AG04450 (cell line): ENCODE measurements around the gene NALF2. TPM values are rescaled to one million over a fixed set of nuclear protein-coding genes. Genes with fewer than 3 reads are reported as not detected.

Source experiments
- CTCF ChIA-PET: fragments of 300-600, 350-600 bp; formaldehyde crosslinking; extraction: SDS; loops from one replicate; lab custom pipeline; 2022; ENCODE audit warnings: antibody characterized with exemption, inconsistent platforms; lab: Charles Lee
- POLR2A ChIA-PET: fragments of 350-600 bp; formaldehyde crosslinking; extraction: SDS; loops from one replicate; lab custom pipeline; 2021; ENCODE audit warnings: antibody characterized with exemption, inconsistent platforms; lab: Yijun Ruan, JAX
- DNase-seq: peaks from one replicate; pipeline ENCODE4 v3.0.0-alpha.2; 2011; ENCODE audit warnings: low read depth, low spot score
- H3K27ac ChIP-seq: one replicate; pipeline ENCODE4 v1.5.1; 2012; ENCODE audit warnings: low read depth, low read length, control low read depth
- H3K27me3 ChIP-seq: one replicate; pipeline ENCODE4 v1.6.0; 2012; ENCODE audit warnings: low read length; ENCODE audit not compliant: control insufficient read depth, insufficient read depth
- H3K4me3 ChIP-seq: 2 replicates; pipeline ENCODE4 v1.5.1; 2011; ENCODE audit warnings: mild to moderate bottlenecking, low read depth, low read length, control low read depth
- H3K9me3 ChIP-seq: 2 replicates; pipeline ENCODE4 v1.5.1; 2012; ENCODE audit warnings: low read length; ENCODE audit not compliant: control insufficient read depth, insufficient read depth
- CTCF ChIP-seq: IDR thresholded peaks from 2 replicates; pipeline ENCODE4 v1.5.1; 2011; ENCODE audit warnings: low read depth, low read length, control low read depth, inconsistent platforms
- polyA plus RNA-seq: library from polyadenylated mRNA; depleted of rRNA; stranded (reverse); fragments of >200 nt; gene quantifications from 2 replicates; pipeline ENCODE4 v1.2.3, GENCODE V29; 2011

NALF2 gene
- polyA plus RNA-seq, 1 experiment, result not detected

GRCh38 chrX:69539437-69539836 is 35.3 kb downstream of the NALF2 start:
- no peak overlapping the region for H3K27ac ChIP-seq
- no peak for DNase-seq
- TF ChIP-seq CTCF, result no peak
- no peak overlapping the region for H3K4me3 ChIP-seq
- H3K9me3 ChIP-seq, result no peaks in the 10 kb centered on the region
- ChIA-PET CTCF (interaction anchor here (1.0 to 2.9 kb wide), 2 partner anchors 79 to 558 kb away, joined by 6 to 36 read pairs; no protein-coding TSS in a partner anchor), POLR2A (no interaction called here)
- no peaks in the 10 kb centered on the region for H3K27me3 ChIP-seq

- Histone ChIP-seq H3K9me3 (no peaks in the 10 kb centered on the region; the same call in 1 of the 2 replicates), H3K27ac (no peak overlapping the region), H3K27me3 (no peaks in the 10 kb centered on the region), H3K4me3 (no peak overlapping the region)
- ChIA-PET POLR2A (no interaction called here), CTCF (interaction anchor here (0.7 kb wide), 1 partner anchor 488 kb away, joined by 3 read pairs; no protein-coding TSS in a partner anchor)
- no peak for TF ChIP-seq CTCF
- no peak for DNase-seq
These were observed 37.8 kb downstream of the NALF2 start for GRCh38 chrX:69541956-69542355.

GRCh38 chrX:69543572-69543971 is 39.4 kb downstream of the NALF2 start:
- ChIA-PET CTCF (no interaction called here), POLR2A (no interaction called here)
- H3K4me3 ChIP-seq, result no peak overlapping the region
- H3K9me3 ChIP-seq, result no peaks in the 10 kb centered on the region; the same call in 1 of the 2 replicates
- H3K27me3 ChIP-seq, result no peaks in the 10 kb centered on the region
- H3K27ac ChIP-seq, result no peak overlapping the region
- TF ChIP-seq CTCF, result no peak
- DNase-seq, result no peak

- no peaks in the 10 kb centered on the region for H3K27me3 ChIP-seq
- H3K27ac ChIP-seq, result no peak overlapping the region
- no peak for DNase-seq
- no peaks in the 10 kb centered on the region; the same call in 1 of the 2 replicates for H3K9me3 ChIP-seq
- POLR2A ChIA-PET, result no interaction called here
- no peak for TF ChIP-seq CTCF
- CTCF ChIA-PET, result no interaction called here
- H3K4me3 ChIP-seq, result no peak overlapping the region
These were observed 42.3 kb downstream of the NALF2 start for GRCh38 chrX:69546417-69546816.

GRCh38 chrX:69546978-69547377 is 42.9 kb downstream of the NALF2 start:
- no peaks in the 10 kb centered on the region; the same call in 1 of the 2 replicates for H3K9me3 ChIP-seq
- no peaks in the 10 kb centered on the region for H3K27me3 ChIP-seq
- ChIA-PET CTCF (no interaction called here), POLR2A (no interaction called here)
- no peak overlapping the region for H3K4me3 ChIP-seq
- no peak overlapping the region for H3K27ac ChIP-seq
- TF ChIP-seq CTCF, result no peak
- DNase-seq, result no peak
